Fibroblast of skin of right quadriceps (primary cell): ENCODE data around the gene SURF4.

Experiments used
- DNase-seq: peaks from one replicate; pipeline ENCODE4 v3.0.0-alpha.2; 2013

Gene SURF4

DNA sequence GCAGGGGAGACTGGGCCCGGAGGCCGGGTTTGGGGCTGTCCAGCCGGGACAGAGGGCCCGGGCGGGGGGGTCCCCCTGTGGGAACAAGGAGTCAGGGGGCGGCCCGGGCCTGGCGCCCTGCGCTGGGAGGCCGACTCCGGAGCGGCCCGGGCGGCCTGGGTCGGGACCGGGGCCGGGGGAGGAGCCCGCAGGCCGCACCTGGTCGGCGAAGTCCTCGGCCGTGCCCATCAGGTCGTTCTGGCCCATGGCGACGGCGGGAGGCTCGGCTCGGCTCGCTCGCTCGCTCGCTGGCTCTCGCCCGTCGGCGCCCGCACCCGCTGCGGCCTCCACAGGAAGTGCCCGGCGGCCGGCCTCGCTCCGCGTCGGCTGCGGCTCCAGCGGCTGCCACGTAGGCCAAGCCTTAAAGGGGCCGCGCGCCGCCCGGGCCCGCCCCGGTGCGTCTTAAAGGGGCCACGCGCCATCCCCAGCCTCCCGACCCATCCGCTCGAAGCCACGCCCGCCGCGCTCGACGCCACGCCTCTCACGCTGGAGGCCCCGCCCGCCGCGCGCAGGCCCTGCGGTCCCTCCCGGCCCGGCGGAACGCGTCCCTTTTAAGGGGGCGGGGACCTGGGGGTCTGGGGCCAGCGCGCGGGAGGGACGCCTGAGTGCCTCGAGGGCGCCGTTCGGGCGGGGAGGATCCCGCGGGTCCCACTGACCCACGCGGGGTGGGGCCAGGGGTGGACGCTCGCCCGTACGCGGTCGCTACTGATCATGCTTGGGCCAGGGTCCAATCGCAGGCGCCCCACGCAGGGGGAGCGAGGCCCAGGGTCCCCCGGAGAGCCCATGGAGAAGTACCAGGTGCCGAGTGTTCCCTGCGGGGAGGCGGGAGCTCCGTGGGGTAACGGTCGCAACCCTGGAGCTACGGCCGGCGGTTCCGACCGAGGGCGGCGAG is at the start of gene SURF4, which contains the start of gene STKLD1:
TSS of gene SURF4 (minus strand) at position 337 of the 931 bp plus-strand sequence. CDS start at position 246, 91 bp downstream.
TSS of gene STKLD1 (plus strand) at position 643 of the 931 bp plus-strand sequence. CDS start at position 751, 108 bp downstream.
- peak; percentile 97 for DNase-seq

- DNase-seq, result no peak
Observed at GRCh38 chr9:133425049-133425632, 49.3 kb upstream of the SURF4 start.

DNA sequence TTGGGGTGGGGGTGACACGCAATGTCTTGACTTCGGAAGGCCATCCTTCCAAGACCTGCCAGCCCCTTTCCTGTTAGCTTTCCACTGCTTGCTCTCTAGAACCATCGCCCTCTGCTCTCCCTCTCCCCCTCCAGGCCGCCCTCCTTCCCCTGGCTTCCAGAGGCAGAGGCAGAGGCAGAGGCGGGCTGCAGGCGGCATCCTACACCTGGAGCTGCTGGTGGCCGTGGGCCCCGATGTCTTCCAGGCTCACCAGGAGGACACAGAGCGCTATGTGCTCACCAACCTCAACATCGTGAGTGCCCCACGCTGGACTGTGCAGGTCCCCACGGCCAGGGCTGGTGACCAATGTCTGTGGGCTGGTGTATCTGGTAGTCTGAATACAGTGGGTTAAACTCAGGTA is 48.3 kb upstream of the SURF4 start:
- no peak for DNase-seq

GRCh38 chr9:133423216-133423615 is 47.4 kb upstream of the SURF4 start:
- DNase-seq, result no peak

DNA sequence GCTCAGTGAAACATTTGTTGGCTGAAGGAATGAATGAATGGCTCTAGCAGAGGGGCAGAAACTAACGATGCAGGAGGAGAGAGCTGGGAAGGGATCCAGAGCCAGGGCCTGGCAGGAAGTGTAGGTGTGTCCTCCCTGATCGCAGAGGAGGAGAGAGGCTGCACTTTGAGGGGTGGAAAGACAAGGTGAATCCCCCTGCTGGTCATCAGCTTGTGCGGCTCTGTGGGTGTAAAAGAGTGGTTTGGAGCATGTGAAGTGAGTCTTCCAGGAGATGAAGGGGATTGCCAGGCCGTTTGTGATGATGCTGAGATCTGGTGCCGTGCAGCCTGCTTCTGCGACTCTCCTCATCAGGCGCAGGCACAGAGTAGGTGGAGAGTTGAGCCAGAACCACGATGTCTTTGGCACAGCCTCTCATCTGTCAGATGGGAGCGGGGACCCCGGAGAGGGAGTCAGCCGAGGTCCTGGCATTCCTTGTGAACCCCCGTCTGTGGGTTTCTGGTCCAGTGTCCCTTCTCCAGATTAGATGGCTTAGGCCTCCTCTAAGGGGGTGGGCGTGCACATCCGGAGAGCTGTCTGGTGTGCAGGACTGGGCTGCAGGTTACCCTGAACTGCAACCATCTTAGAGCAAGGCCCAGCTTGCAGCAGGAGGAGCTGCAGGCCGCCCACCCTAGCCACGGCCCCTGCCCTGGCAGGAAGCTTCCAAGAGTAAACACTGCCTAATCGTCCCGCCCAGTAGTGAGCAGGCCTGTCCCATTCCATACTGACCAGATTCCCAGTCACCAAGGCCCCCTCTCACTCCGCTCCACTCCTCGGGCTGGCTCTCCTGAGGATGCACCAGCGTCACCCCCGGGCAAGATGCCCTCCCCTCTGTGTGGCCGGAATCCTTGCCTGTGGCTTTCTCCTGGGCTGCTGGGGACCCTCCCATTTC is 46.0 kb upstream of the SURF4 start, which contains the start of gene ADAMTS13:
TSS of gene ADAMTS13 (plus strand) at position 753 of the 928 bp plus-strand sequence. CDS start at position 830, 77 bp downstream.
- no peak for DNase-seq

- DNase-seq, result no peak
Observed at GRCh38 chr9:133420392-133420827, 44.5 kb upstream of the SURF4 start.

GRCh38 chr9:133419005-133419404 is 43.1 kb upstream of the SURF4 start:
- DNase-seq, result no peak

- DNase-seq, result peak; percentile 89
Observed at GRCh38 chr9:133417541-133418461, 41.9 kb upstream of the SURF4 start, which contains the start of gene REXO4. TSS of gene REXO4 (minus strand) at chr9:133418010. CDS start at chr9:133417844, 166 bp downstream.

DNA sequence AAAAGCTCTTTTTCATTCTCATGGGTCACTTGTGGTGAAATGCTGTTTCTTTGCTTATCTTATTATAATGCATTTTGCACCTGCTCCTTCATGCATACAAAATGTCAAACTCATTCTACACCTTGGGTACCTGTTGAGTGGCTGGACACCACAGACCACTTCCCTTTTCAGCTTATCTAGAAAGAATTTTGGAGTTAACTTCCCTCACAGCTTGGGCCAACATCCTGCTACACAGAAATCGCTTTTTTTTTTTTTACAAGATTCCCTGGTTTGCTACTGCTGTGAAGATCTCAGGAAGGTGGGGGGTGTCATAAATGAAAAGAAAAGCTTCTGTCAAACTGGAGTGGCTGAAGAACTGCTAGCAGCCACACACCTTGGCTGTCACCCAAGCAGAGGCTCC is 39.3 kb upstream of the SURF4 start:
- no peak for DNase-seq

DNA sequence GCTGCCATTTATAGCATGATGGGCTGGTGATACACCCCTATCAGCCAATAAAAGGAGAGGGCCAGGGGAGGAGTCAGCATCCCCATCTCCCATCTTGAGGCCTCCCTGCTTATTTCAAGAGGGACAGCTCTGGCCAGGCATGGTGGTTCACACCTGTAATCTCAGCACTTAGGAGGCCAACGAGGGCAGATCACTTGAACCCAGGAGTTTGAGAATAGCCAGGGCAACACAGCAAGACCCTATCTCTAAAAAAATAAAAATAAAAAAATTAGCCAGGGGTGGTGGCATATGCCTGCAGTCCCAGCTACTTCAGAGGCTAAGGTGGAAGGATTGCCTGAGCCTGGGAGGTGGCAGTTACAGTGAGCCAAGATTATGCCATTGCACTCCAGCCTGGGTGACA is 32.2 kb upstream of the SURF4 start:
- no peak for DNase-seq

GRCh38 chr9:133406480-133407307 is 30.8 kb upstream of the SURF4 start:
- DNase-seq, result peak; percentile 60

- DNase-seq, result no peak
Observed at GRCh38 chr9:133405508-133406438, 29.9 kb upstream of the SURF4 start.

DNA sequence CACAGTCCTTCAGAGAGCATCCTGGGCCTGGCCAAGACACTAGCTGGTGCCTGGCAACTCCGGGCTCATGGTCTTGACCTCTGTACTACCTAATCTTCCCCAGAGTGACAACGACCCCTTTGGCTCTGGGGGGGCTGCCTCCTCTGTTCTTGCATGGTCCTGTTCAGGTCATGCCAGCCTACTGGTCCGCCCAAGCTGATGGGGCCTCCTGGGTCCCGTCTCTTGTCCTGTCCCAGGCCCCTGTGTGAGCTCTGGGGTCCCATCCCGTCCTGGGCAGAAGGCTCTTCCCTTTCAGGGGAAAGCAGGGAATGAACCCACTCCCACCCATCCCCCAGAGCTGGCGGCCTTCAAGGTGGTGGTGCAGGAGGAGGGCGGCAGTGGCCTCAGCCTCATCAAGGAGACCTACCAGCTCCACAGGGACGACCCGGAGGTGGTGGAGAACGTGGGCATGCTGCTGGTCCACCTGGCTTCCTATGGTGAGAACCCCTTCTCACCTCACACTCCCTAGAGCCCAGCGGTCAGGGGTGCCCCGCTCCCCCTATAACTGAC is 28.7 kb upstream of the SURF4 start:
- no peak for DNase-seq

GRCh38 chr9:133403766-133404453 is 28.1 kb upstream of the SURF4 start:
- no peak for DNase-seq

DNA sequence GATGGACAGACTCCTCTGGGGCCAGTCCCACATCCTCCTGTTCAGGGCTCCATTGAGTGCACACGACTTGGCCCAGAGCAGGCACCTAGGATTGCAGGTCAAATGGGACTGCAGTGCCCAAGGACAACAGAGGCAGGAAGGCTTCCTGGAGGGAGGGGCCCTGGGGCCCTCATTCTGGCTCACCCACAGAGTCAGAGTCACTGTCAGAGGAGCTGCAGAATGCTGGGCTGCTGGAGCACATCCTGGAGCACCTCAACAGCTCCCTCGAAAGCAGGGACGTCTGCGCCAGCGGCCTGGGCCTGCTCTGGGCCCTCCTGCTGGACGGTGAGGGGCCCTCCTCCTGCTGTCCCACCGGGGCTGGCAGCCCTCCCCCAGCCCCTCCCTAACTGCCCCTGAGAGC is 26.8 kb upstream of the SURF4 start:
- DNase-seq, result no peak

DNA sequence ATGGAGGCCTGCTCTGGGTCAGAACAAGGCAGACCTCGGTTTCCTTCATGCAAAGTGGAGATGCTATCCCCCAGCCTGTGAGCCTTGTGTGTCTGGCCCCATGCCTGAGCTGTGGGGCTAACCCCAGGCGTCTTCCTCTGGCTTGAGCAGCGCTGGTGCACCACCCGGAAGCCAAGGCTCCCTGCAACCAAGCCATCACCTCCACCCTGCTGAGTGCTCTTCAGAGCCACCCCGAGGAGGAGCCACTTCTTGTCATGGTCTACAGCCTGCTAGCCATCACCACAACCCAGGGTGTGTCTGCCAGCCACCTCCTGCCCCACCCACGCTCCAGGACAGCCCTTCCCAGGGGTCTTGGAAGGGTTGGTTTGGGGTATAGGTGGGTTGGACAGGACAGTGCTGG is 25.7 kb upstream of the SURF4 start:
- DNase-seq, result no peak

DNA sequence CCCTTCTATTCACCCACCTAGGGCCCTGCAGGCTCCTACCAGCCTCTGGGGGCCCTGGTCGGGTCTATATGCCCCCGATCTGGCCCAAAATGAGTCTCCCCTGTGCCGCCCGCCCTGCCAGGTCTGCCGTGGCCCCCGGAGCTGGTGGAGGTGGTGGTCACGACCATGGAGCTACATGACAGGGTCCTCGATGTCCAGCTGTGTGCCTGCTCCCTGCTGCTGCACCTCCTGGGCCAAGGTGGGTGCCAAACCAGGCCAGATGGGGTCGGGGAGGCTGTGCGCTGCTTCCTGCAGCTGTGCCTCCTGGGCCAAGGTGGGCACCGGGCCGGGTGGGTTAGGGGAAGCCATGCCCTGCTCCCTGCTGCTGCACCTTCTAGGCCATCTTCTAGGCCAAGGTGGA is 24.4 kb upstream of the SURF4 start:
- no peak for DNase-seq

DNA sequence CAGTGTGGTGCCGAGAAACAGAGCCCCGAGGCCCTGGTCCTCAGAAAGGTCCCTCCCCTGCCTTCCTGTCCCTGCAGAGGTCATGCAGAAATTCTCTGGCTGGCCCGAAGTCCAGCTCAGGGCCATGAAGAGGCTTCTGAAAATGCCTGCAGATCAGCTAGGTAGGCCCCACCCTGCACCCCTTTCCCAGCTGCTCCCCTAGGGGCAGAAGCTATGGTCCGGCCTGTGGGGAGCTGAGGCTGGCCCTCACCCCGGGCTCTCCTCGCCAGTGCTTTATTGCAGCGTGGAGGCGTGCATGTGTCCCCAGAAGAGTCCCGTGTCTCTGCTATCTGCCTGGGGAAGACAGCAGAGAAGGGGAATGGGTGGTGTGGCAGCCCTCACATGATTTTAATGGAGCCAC is 22.0 kb upstream of the SURF4 start:
- no peak for DNase-seq
